ENCODE results near the gene ZSWIM3.

The ZSWIM3 gene

GRCh38 chr20:45924391-45925261 is 67.2 kb downstream of the ZSWIM3 start:
- no peak overlapping the region for H3K4me3 ChIP-seq (ENCODE audit: control insufficient read depth, low read depth, low read length)
- no peak for DNase-seq (ENCODE audit: low read depth)
- TF ChIP-seq CTCF (IDR thresholded peaks at IDR 0.05; ENCODE audit: control insufficient read depth, insufficient read depth, low read depth, low read length, missing control alignments) = no peak

- DNase-seq (ENCODE audit: low read depth) = no peak
- no peak for TF ChIP-seq CTCF (IDR thresholded peaks at IDR 0.05; ENCODE audit: control insufficient read depth, insufficient read depth, low read depth, low read length, missing control alignments)
- no peak overlapping the region for H3K4me3 ChIP-seq (ENCODE audit: control insufficient read depth, low read depth, low read length)
Measured at GRCh38 chr20:45925821-45926506, 68.5 kb downstream of the ZSWIM3 start.

GRCh38 chr20:45926731-45927070 is 69.3 kb downstream of the ZSWIM3 start:
- TF ChIP-seq CTCF (IDR thresholded peaks at IDR 0.05; ENCODE audit: control insufficient read depth, insufficient read depth, low read depth, low read length, missing control alignments) = no peak
- no peak for DNase-seq (ENCODE audit: low read depth)
- no peak overlapping the region for H3K4me3 ChIP-seq (ENCODE audit: control insufficient read depth, low read depth, low read length)

GRCh38 chr20:45927071-45927878 is 69.9 kb downstream of the ZSWIM3 start:
- no peak for TF ChIP-seq CTCF (IDR thresholded peaks at IDR 0.05; ENCODE audit: control insufficient read depth, insufficient read depth, low read depth, low read length, missing control alignments)
- no peak for DNase-seq (ENCODE audit: low read depth)
- H3K4me3 ChIP-seq (ENCODE audit: control insufficient read depth, low read depth, low read length) = no peak overlapping the region
